ENCODE data around the gene PLEKHJ1.

The PLEKHJ1 gene

GRCh38 chr19:2244125-2244411, 7.9 kb upstream of the PLEKHJ1 start:
- no peak for TF ChIP-seq CTCF (IDR thresholded peaks at IDR 0.05)

- TF ChIP-seq CTCF (IDR thresholded peaks at IDR 0.05) = no peak
Observed at GRCh38 chr19:2243274-2244124, 7.4 kb upstream of the PLEKHJ1 start.

GRCh38 chr19:2242816-2243215, 6.7 kb upstream of the PLEKHJ1 start:
- no peak for TF ChIP-seq CTCF (IDR thresholded peaks at IDR 0.05)

GRCh38 chr19:2242092-2242537, 6.0 kb upstream of the PLEKHJ1 start:
- no peak for TF ChIP-seq CTCF (IDR thresholded peaks at IDR 0.05)

GRCh38 chr19:2240881-2241760, 5.0 kb upstream of the PLEKHJ1 start:
- TF ChIP-seq CTCF (IDR thresholded peaks at IDR 0.05) = no peak

- TF ChIP-seq CTCF (IDR thresholded peaks at IDR 0.05) = no peak
Observed at GRCh38 chr19:2239771-2240770, 3.9 kb upstream of the PLEKHJ1 start.

- TF ChIP-seq CTCF (IDR thresholded peaks at IDR 0.05) = no peak
Observed at GRCh38 chr19:2239173-2239572, 3.0 kb upstream of the PLEKHJ1 start.
